Astrocyte (in vitro differentiated cells and primary cell): ENCODE data around the gene ATG16L1. TPM values are rescaled to one million over a fixed set of nuclear protein-coding genes. Genes with fewer than 3 reads are reported as not detected.

ENCODE experiments used
- DNase-seq: peaks from one replicate; pipeline ENCODE4 v3.0.0-alpha.2; 2010; ENCODE audit warnings: low read depth
- FAIRE-seq: peaks from 2 replicates; lab custom pipeline; 2011; peaks lifted over from hg19 to GRCh38; lab: Jason Lieb, UNC
- H2AFZ ChIP-seq: 2 replicates; pipeline ENCODE4 v1.6.0; 2012; ENCODE audit warnings: low read depth, low read length, inconsistent platforms
- H3K27ac ChIP-seq: 2 replicates; pipeline ENCODE4 v1.5.1; 2011; ENCODE audit warnings: low read depth, low read length, inconsistent platforms
- H3K27me3 ChIP-seq: 2 replicates; pipeline ENCODE4 v1.6.0; 2011; ENCODE audit warnings: low read length, inconsistent platforms; ENCODE audit not compliant: insufficient read depth
- H3K36me3 ChIP-seq: 2 replicates; pipeline ENCODE4 v1.5.1; 2011; ENCODE audit warnings: low read length, inconsistent platforms; ENCODE audit not compliant: insufficient read depth
- H3K4me1 ChIP-seq: 2 replicates; pipeline ENCODE4 v1.5.1; 2011; ENCODE audit warnings: low read length, inconsistent platforms; ENCODE audit not compliant: insufficient read depth
- H3K4me2 ChIP-seq: 2 replicates; pipeline ENCODE4 v1.6.0; 2012; ENCODE audit warnings: low read length, inconsistent platforms
- H3K4me3 ChIP-seq: 2 replicates; pipeline ENCODE4 v1.5.1; 2011; ENCODE audit warnings: low read depth, mild to moderate bottlenecking, low read length, inconsistent platforms; ENCODE audit not compliant: insufficient read depth
- H3K79me2 ChIP-seq: 2 replicates; pipeline ENCODE4 v1.6.0; 2012; ENCODE audit warnings: mild to moderate bottlenecking, low read length, inconsistent platforms; ENCODE audit not compliant: insufficient read depth
- H3K9ac ChIP-seq: 2 replicates; pipeline ENCODE4 v1.6.0; 2012; ENCODE audit warnings: mild to moderate bottlenecking, low read length, inconsistent platforms
- H3K9me3 ChIP-seq: 2 replicates; pipeline ENCODE4 v1.5.1; 2012; ENCODE audit warnings: low read depth, mild to moderate bottlenecking, low read length, inconsistent platforms; ENCODE audit not compliant: insufficient read depth
- H4K20me1 ChIP-seq: 2 replicates; pipeline ENCODE4 v1.6.0; 2012; ENCODE audit warnings: low read length, inconsistent platforms; ENCODE audit not compliant: insufficient read depth
- H3K27ac Mint-ChIP-seq: one replicate; pipeline ENCODE4 v1.8.0; 2021; ENCODE audit warnings: mild to moderate bottlenecking, mixed read lengths; ENCODE audit not compliant: unreplicated experiment
- H3K27me3 Mint-ChIP-seq: one replicate; pipeline ENCODE4 v1.8.0; 2021; ENCODE audit warnings: low read depth, mixed read lengths; ENCODE audit not compliant: unreplicated experiment
- H3K36me3 Mint-ChIP-seq: one replicate; pipeline ENCODE4 v1.8.0; 2021; ENCODE audit warnings: low read depth, mixed read lengths; ENCODE audit not compliant: unreplicated experiment
- H3K4me1 Mint-ChIP-seq: one replicate; pipeline ENCODE4 v1.8.0; 2021; ENCODE audit warnings: low read depth, mixed read lengths; ENCODE audit not compliant: unreplicated experiment
- H3K4me3 Mint-ChIP-seq: one replicate; pipeline ENCODE4 v1.8.0; 2021; ENCODE audit warnings: mild to moderate bottlenecking, moderate library complexity, mixed read lengths; ENCODE audit not compliant: unreplicated experiment
- H3K9me3 Mint-ChIP-seq: one replicate; pipeline ENCODE4 v1.8.0; 2021; ENCODE audit warnings: mild to moderate bottlenecking, mixed read lengths; ENCODE audit not compliant: unreplicated experiment
- EZH2 ChIP-seq: IDR thresholded peaks from 2 replicates; pipeline ENCODE4 v1.6.1; 2012; ENCODE audit warnings: mild to moderate bottlenecking, low read length, inconsistent platforms; ENCODE audit not compliant: insufficient read depth
- total RNA-seq: library from RNA; stranded (reverse); gene quantifications from 2 replicates; pipeline ENCODE4 v1.2.1, GENCODE V29; 2021
- TF ChIP-seq, protein P1 (sequence below): IDR thresholded peaks from 2 replicates; pipeline ENCODE4 v1.5.1; 2011; ENCODE audit warnings: low read depth, mild to moderate bottlenecking, inconsistent platforms, low read length, moderate library complexity; ENCODE audit not compliant: insufficient read depth

ATG16L1 gene
- total RNA-seq, 1 donor from 2014 or later = 31.6 TPM

- no peaks in the 10 kb centered on the region for H3K9me3 ChIP-seq
- no peak for FAIRE-seq
Measured at GRCh38 chr2:233303252-233303651, 51.8 kb downstream of the ATG16L1 start.

GRCh38 chr2:233307565-233307964, 56.1 kb downstream of the ATG16L1 start, which contains the start of gene SAG:
Gene SAG, plus strand, starts transcription at chr2:233307816. Its CDS starts 1,374 bp downstream, at chr2:233309190.
- no peak within 1 kb of the TSS for H2AFZ ChIP-seq
- no peak for FAIRE-seq
- no peaks in the 10 kb centered on the region for H3K9me3 ChIP-seq

More at GRCh38 chr2:233303252-233303651, 51.8 kb downstream of the ATG16L1 start:
- no peak overlapping the region for H3K4me3 ChIP-seq
- no peak overlapping the region for H2AFZ ChIP-seq
- no peak overlapping the region for H3K4me3 Mint-ChIP-seq
- no peaks in the 10 kb centered on the region for H3K36me3 Mint-ChIP-seq
- H3K4me1 ChIP-seq = no peaks in the 10 kb centered on the region
- no peaks in the 10 kb centered on the region for H3K27me3 Mint-ChIP-seq
- H3K27ac Mint-ChIP-seq = no peak overlapping the region
- peaks cover 2% of the 10 kb centered on the region for H3K9me3 Mint-ChIP-seq
- H3K4me2 ChIP-seq = no peak overlapping the region
- H3K4me1 Mint-ChIP-seq = no peaks in the 10 kb centered on the region
- TF ChIP-seq, protein P1, sequence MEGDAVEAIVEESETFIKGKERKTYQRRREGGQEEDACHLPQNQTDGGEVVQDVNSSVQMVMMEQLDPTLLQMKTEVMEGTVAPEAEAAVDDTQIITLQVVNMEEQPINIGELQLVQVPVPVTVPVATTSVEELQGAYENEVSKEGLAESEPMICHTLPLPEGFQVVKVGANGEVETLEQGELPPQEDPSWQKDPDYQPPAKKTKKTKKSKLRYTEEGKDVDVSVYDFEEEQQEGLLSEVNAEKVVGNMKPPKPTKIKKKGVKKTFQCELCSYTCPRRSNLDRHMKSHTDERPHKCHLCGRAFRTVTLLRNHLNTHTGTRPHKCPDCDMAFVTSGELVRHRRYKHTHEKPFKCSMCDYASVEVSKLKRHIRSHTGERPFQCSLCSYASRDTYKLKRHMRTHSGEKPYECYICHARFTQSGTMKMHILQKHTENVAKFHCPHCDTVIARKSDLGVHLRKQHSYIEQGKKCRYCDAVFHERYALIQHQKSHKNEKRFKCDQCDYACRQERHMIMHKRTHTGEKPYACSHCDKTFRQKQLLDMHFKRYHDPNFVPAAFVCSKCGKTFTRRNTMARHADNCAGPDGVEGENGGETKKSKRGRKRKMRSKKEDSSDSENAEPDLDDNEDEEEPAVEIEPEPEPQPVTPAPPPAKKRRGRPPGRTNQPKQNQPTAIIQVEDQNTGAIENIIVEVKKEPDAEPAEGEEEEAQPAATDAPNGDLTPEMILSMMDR = no peak
- TF ChIP-seq EZH2 = no peak
- H3K9ac ChIP-seq = no peak overlapping the region
- no peaks in the 10 kb centered on the region for H3K36me3 ChIP-seq
- H3K27ac ChIP-seq = no peak overlapping the region
- no peaks in the 10 kb centered on the region for H4K20me1 ChIP-seq
- no peak for DNase-seq
- no peaks in the 10 kb centered on the region for H3K79me2 ChIP-seq
- H3K27me3 ChIP-seq = no peaks in the 10 kb centered on the region

More at GRCh38 chr2:233307565-233307964, 56.1 kb downstream of the ATG16L1 start, which contains the start of gene SAG:
- Mint-ChIP-seq H3K36me3 (no peaks in the 10 kb centered on the region), H3K9me3 (peaks cover 7% of the 10 kb centered on the region), H3K27ac (peak within 1 kb of the TSS; percentile 62), H3K27me3 (peaks cover 18% of the 10 kb centered on the region), H3K4me1 (no peaks in the 10 kb centered on the region), H3K4me3 (no peak within 1 kb of the TSS)
- H3K27me3 ChIP-seq = no peaks in the 10 kb centered on the region
- H4K20me1 ChIP-seq = no peaks in the 10 kb centered on the region
- H3K27ac ChIP-seq = no peak within 1 kb of the TSS
- H3K79me2 ChIP-seq = no peaks in the 10 kb centered on the region
- no peak for TF ChIP-seq EZH2
- TF ChIP-seq, protein P1 = no peak
- no peak within 1 kb of the TSS for H3K4me3 ChIP-seq
- H3K4me1 ChIP-seq = no peaks in the 10 kb centered on the region
- no peak for DNase-seq
- H3K4me2 ChIP-seq = no peak within 1 kb of the TSS
- H3K36me3 ChIP-seq = no peaks in the 10 kb centered on the region
- no peak within 1 kb of the TSS for H3K9ac ChIP-seq
